Inflammatory macrophage (primary cell): ENCODE results near the gene CHRM1.
"Not testable (repeated sequence)": the region's sequence is repeated elsewhere in the genome, so short reads cannot be mapped to it uniquely, and the experiment has no call there.

Source experiments
- DNase-seq, 2 donors: peaks; one replicate each; pipeline ENCODE4 v3.0.0-alpha.2; 2020 to 2022
- total RNA-seq, 18 experiments: gene quantifications; one replicate each; lab custom pipeline; 2026; ENCODE audit warnings: mixed read lengths in 6 of 18, inconsistent platforms in 2 of 18; lab: John Stamatoyannopoulos, UW

The CHRM1 gene, protein sequence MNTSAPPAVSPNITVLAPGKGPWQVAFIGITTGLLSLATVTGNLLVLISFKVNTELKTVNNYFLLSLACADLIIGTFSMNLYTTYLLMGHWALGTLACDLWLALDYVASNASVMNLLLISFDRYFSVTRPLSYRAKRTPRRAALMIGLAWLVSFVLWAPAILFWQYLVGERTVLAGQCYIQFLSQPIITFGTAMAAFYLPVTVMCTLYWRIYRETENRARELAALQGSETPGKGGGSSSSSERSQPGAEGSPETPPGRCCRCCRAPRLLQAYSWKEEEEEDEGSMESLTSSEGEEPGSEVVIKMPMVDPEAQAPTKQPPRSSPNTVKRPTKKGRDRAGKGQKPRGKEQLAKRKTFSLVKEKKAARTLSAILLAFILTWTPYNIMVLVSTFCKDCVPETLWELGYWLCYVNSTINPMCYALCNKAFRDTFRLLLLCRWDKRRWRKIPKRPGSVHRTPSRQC
- 0 to 0.03 (median 0) reads per million in 18 experiments for total RNA-seq

DNA sequence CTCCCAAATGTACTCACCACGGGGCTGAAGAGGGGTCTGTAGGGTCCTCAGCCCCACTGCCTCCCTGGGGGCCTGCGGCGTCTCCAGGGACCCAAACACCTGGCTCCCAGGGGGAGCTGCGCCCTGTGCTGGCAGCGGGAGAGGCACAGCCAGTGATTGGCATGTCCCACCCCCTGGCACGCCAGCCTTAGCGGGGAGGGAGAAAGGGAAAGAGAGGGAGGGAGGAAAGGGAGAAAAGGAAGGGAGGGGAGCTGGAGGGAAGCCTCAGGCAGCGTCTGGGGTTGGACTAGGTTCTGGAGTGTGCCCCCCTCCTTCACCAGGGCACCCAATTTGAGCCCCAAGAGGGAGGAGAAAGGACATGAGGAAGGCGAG, at the start of gene CHRM1:
Gene CHRM1, minus strand, starts transcription at position 163 of the 372 bp plus-strand sequence. CDS start 10,263 bp downstream, outside the sequence.
- no peak for DNase-seq

DNA sequence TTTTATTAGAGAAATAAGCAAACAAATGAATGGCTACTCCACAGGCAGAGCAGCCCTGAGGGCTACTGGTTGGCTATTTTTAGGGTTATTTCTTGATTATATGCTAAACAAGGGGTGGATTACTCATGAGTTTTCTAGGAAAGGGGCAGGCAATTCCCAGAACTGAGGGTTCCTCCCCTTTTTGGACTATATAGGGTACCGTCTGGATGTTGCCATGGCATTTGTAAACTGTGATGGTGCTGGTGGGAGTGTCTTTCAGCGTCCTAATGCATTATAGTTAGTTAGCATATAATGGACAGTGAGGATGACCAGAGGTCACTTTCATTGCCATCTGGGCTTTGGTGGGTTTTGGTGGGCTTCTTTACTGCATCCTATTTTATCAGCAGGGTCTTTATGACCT, 44.4 kb upstream of the CHRM1 start:
- no peak for DNase-seq

DNA sequence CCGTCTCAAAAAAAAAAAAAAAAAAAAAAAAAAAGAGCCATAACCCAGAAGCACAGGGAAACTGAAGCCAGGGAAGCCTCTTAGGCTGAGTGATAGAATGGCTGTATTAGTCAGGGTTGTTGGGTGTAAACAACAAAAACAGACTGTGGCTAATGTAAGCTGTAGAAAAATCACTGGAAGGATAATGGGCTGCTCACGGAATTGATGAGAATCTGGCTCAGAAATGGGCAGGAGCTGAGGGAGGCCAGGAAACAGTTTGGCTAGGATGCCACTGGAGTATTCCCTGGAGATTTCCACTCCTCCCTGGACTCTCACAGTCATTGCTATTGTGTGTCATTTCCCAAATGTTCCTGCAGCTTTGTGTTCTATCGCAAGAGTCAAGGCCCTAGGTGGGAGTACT, 41.2 kb upstream of the CHRM1 start:
- no peak for DNase-seq

DNA sequence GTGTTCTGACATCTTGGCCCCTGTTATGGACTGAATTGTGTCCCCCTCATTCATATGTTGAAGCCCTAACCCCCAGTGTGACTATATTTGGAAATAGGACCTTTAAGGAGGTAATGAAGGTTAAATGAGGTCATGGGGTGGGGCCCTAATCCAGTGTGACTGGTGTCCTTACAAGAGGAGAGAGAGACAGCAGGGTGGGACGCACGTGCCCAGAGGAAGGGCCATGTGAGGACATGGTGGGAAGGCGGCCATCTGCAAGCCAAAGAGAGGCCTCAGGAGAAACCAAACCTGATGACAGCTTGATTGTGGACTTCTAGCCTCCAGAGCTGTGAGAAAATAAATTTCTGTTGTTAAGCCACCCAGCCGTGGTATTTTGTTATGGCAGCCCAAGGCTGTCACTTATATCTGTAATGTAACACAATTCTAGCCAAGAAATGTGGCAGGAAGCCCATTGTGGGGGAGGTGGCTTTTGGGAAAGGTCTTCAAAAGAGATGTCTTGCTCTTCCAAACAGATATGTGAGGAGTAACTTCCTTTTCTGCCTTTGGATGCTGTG, 39.9 kb upstream of the CHRM1 start:
- no peak for DNase-seq

DNA sequence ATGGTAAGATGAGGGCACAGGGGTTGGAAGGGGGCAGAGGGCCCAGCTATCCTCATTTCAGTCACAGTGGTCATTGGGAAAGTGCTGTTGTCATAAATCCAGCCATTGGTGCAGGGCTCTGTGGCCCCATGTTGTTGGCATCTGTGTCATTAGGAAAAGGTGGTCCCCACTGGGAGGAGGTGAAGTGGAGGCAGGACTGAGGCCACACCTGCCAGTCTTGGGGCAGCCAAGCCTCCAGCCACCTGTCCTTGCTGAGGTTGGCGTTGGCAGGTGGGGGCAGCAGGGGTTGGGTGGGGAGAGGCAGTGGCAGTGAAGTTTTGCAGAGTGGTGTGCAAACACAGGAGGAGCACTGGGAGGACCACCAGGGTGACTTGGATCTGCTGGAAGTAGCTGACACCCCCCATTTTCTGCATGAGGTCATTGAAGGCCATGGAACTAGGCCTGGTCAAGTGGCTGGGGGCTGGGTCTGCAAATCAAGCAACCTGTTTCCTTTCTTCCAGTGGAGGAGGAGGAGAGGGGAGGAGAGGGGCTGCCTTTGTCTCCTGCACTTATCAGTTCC, 38.3 kb upstream of the CHRM1 start:
- DNase-seq: no peak

DNA sequence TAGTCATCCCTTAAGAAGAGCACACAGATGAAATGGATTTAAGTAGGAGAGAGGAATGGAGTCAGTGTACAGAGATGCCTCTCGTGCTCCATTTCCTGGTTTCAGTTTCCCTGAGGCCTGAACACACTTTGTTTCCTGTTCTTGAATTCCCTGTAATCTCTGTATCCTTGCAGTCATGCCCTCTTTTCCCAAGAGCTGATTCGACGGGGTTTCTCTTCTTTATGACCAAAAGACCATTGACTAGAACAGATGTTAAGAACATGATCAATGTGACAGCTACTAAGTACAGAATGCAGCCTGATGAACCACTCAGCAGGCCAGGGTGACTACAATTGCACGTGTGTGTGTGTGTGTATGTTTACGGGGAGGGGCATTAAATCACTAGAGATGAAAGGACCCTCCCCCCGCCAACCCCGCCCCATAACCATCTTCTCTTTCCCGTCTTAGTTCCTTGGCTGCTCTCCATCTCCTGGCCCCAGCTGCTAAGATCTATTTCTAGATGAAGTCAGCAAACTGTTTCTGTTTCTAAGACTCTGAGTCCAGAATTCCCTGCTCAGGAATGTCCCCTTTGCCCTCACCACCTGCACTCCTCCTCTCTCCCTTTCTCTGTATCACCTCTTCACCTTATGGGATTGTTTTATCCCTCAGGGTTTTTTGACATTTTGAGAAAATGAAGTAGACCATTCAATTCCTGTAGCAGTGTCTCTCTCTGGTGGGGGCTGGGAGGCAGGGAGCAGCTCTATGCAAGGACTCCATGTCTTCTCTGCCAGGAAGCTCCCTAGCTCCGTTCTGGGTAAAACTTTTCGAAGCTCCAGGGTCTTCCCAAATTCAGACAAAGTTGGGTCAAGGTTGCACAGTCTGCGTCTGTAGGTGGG, 37.6 kb upstream of the CHRM1 start:
- no peak for DNase-seq

DNA sequence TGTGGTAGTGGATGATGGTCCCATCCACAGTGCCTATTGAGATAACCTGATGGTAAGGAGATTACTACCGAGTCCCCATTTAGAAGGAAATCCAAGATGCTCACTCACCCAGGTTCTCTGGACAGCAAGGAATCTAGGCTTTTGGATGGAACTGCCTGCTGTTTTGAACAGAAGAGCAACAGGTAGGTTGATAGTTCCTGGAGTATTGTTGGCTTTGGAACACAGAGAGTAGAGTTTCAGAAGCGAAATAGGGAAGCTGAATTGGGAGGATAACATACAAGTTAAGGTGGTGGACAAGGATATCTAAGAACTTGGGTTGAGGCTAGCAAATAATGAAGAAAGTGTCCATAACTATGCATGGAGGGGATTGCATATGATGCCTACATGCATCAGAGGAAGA, 36.0 kb upstream of the CHRM1 start:
- no peak for DNase-seq

DNA sequence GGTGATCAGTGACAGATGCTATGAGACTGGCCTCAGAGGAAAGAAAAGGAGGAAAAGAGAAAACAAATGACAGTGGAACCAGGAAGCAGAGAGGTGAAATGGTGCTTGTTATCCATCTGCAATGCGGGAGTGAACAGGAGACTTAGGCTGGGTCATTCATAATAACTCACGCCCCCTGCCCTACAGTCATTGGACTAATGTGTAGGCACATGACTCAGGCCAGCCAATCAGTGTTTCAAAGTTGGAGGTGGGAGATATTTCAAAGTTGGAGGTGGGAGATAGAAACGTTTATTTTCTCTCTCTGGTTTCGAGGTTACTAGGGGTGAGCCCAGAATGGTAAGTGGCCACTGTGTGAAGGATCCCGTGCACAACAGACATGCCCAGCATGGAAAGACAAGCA, 33.3 kb upstream of the CHRM1 start:
- no peak for DNase-seq

DNA sequence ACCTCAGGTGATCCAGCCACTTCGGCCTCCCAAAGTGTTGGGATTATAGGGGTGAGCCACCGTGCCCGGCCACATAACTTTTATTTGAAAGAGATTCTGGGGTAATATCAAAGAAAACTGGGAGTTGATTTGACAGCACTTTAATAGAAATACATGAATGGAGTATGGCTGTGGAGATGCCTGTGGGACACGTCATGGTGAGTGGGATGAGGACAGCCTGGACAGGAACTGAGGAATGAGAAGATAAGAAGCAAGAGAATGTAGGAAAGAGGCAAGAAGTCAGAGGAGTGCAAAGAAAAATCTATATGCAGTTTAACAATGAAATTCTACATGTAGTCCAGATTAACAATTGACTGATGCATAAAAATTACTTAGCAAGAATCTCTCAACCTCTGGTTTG, 32.6 kb upstream of the CHRM1 start:
- DNase-seq: no peak

DNA sequence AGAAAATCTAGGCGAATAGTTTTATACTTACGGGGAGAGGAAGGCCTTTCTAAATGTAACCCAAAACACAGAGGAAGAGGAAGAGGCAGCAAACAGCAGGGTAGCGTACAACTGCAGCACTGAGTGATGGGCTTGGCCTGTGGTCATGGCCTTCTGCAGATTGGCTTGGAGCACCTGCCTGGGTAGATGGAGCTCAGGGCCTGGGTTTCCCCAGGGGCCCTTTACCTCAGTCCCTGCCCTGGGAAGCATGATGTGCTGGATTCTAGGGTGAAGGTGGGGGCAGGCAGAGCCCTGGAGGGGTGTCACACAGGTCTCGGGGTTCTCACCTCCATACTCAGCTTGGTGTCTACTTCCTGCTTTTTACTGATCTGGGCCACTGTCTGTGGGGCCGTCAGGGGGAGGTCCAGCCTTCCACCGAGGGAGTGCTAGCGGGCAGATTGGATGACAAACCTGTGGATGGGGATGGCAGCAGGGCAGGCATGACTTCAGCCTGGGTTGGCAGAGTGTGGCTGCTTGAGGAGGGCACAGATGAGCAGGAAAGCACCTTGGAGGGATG, 27.7 kb upstream of the CHRM1 start:
- no peak for DNase-seq

DNA sequence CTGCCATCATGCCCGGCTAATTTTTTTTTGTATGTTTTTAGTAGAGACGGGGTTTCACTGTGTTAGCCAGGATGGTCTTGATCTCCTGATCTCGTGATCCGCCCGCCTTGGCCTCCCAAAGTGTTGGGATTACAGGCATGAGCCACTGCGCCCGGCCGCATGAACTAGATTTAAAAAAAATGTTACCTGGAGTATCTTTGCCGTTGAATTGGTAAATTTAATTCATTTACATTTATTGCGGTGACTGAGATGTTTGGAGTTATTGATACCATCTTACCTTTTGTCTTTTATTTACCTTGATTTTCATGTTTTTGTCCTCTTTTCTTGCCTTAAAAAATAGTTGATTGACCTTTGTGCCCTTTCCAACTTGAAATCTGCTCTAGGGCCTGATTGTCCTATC, 24.4 kb upstream of the CHRM1 start:
- not testable (repeated sequence) for DNase-seq

DNA sequence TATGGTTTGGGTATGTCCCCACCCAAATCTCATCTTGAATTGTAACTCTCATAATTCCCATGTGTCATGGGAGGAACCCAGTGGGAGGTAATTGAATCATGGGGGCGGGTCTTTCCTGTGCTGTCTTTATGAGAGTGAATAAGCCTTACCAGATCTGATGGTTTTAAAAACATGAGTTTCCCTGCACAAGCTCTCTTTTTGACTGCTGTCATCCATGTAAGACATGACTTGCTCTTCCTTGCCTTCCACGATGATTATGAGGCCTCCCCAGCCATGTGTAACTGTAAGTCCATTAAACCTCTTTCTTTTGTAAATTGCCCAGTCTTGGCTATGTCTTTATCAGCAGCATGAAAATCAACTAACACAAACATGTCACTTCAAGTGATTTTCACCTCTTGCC, 16.4 kb upstream of the CHRM1 start:
- DNase-seq: not testable (repeated sequence)

DNA sequence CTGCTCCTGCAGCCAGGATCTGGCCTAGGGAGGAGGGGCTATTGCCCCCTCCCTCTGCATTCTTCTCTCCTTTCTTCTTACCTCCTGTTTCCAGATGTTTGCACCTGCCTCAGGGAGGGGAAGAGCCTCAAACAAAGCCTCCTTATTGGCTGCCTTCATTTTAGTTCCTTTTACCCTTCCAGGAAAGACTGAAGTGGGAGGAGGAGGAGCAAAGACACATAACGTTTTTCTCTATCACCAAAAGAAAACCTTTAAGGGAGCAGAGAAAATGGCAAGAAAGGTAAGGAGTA, 13.3 kb upstream of the CHRM1 start:
- DNase-seq: no peak

DNA sequence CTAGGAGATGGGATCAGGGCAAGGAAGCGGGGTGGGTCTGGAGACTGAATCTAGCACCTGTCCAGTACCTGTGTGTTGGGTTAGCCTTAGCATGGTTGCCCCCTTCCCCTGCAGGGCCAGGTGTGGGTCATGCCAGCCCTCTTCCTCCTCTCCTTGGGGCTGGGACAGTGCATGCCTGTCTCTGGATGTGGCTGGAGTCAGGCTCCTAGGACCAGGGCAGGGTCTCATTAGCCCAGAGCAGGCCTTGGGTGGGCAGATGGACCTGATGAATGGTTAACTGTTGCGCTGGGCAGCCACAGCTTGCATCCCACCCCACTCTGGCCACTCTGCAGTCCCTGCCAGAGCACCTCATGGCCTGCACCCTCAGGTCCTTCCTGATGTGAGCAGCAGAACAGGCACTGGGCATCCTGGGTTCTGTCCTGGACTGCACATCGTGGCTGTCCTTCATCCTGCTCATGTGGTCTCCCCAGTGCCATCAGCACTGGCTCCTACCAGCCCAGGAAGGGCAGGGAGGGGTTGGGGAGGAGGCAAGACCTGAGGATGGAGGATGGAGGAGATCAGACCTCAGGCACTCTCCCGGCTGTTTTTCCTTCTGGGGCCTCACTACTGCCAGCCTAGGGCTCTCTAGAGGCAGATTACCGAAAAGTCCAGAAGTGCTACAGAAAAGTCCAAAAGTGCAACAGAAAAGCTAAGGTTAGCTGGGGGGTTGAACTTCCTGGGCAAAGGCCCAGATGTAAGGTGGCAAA, 12.8 kb upstream of the CHRM1 start:
- no peak for DNase-seq

DNA sequence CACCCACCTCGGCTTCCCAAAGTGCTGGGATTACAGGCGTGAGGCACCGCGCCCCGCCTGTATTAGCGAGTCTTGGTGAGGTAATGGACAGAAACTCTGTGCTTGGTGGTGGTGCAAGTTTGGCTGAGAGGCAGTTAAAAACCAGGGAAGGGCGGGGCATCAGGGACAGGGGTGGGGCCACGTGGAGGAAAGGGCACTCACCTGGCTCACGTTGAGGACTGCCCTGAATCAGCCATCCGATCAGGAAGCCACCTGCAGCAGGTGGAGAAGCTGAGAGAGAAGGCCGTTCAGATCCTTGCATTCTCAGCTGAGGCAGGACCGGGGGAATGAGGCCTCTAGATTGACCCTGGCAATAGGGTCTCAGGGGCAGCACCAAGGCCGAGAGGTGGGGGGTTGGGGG, 12.1 kb upstream of the CHRM1 start:
- no peak for DNase-seq

DNA sequence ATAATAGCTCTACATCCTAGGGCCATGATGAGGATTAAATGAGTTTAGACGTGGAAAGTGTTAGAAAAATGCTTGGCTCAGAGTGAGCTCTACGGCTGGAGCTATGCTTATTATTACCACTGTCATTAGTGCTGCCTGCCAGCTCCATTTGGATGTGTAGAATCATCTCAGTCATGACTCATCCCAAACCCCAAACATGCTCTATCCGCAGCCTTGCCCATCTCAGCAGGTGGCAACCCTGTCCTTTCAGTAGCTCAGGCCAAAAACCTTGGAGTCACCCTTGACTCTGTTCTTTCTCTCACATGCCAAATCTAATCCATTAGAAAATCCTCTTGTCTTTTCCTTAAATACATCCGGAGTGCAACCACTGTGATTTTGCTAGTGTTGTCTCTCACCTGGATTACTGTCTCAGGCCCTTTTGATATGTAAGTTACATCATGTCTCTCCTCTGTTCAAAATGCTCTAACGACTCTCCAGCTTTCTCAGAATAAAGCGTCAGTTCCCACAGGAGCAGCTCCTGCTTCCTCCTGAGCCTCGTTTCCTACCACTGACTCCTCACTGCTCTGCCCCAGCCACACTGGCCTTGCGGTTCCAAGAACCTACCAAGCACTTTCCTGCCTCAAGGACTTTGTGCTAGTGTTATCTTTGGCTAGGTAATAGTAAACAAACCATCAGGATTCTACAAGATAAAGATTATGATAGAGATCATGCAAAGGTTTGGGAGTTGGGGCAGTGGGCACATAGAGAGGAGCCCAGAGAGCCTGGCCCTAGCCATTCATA, 10.5 kb upstream of the CHRM1 start:
- no peak for DNase-seq

DNA sequence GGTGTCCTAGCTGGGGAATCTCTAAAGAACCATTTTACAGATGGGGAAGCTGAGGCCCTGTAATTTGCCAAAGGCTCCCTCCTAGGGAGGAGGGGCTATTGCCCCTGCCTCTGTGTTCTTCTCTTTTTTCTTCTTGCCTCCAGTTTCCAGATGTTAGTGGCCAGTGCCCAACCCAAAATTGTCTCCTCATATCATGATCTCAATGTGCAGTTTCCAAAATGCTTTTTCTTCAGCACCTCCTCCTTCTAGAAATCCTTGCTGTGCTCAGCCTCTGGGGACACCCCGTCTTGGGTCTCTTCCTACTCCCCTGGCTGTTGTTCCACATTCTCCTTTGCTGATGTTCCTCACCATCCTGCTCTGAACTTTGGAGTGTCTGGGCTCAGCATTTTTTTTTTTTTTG, 9.5 kb upstream of the CHRM1 start:
- DNase-seq: no peak

DNA sequence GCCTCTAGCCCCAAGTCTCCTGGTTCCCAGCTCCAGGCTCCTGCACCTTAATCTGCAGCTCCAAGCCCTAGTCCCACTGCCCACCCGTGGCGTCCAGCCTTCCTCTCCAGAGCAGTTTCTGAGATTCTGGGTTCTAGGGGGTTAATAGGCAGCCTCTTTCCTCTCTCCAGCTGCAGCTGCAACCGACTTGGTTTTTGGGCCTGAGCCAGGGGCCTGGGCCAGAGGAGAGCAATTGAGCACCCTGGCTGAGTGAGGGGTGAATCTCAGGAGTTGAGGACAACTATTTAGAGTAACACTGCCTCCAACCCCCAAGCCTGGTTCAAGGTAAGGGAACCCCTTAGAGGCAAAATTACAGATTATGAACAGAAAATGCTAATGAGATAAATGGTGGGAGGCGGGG, 9.0 kb upstream of the CHRM1 start:
- DNase-seq: no peak

DNA sequence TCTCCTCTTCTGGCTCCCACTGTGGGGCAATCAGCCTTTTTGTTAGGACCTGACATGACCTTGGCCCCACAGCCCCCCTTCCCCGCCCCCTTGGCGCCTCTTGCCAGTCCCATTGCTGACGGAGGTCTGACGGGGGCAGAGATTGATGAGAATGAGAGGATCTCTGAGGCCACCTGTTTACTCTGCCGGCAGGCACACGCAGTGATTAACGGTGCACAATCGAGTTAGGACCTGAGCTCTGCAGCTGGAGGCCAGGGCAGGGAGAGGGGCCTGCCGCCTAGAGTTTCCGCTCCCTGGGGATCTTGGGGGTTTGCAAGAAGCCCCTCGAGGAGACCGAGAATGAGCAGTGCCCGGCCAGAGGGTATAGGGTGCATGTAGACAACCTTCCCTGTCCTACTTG, 6.8 kb upstream of the CHRM1 start:
- DNase-seq: no peak

DNA sequence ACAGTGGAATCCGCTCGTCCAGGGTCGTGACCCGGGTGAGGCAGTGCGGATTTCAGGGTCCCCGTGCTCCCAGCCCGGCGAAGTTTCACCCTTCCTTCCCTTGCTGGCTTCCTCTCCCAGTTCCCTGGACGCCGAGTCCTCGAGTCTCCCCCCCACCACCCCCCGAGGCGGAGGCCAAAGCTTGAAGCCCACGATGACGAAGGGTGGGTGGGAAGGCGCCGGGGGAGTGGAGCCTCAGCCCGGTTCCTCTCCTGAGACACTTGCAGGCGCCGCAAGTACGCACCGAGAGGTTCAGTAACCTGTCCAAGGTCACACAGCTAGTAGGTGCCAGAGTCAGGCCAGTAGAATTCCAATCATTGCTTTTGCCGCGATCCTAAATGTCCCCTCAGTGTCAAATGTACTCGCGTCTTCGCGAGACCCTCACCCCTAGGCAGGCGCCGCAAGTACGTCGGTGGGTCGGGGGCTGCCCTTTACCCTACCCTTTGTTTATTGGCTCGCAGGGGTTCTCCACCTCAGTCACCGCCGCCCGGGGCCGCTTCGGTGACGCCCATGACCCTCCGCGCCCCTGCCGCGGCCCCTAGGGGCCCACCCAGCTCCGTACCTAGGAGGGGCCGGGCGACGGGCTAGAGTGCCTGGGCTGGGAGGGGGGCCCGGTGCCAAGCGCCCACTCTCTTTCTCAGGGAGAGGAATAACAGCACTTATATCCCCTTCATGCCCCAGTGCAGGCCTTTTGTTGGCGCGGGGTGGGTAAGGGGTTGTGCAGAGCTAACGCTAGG, 5.7 kb upstream of the CHRM1 start:
- DNase-seq: no peak
